PC-3 (cell line): ENCODE results near the gene ABHD11. TPM values are rescaled to one million over a fixed set of nuclear protein-coding genes. Genes with fewer than 3 reads are reported as not detected.

Experiments
- ATAC-seq: fragments of 200-7000 bp; cut with Tn5 transposase; 2 replicates; pipeline ENCODE4 v1.9.1; 2020; ENCODE audit warnings: mild to moderate bottlenecking, moderate library complexity
- BruUV-seq: library from RNA; stranded (reverse); fragments of 400-500 nt; replicated peaks from 2 replicates; lab custom pipeline; 2021; lab: Mats Ljungman, UMichigan
- CTCF ChIA-PET: fragments of 300-600 bp; sonication (Branson Sonifier 250); formaldehyde crosslinking; loops from one replicate; lab custom pipeline; 2022; ENCODE audit warnings: antibody characterized with exemption; lab: Charles Lee
- POLR2A ChIA-PET: fragments of 300-600 bp; sonication (Branson Sonifier 250); formaldehyde crosslinking; loops from one replicate; lab custom pipeline; 2022; ENCODE audit warnings: antibody characterized with exemption; ENCODE audit not compliant: unreplicated experiment; lab: Charles Lee
- DNase-seq: peaks from one replicate; pipeline ENCODE4 v3.0.0-alpha.2; 2015
- H2AFZ ChIP-seq: fragments of 300-600 bp; sonication (generic); 2 replicates; pipeline ENCODE4 v1.6.0; 2016; ENCODE audit warnings: antibody characterized with exemption, low read length
- H3F3A ChIP-seq: fragments of 300-600 bp; sonication (generic); one replicate; pipeline ENCODE4 v1.6.0; 2017; ENCODE audit warnings: antibody characterized with exemption, low read length, control low read depth, mild to moderate bottlenecking; ENCODE audit not compliant: unreplicated experiment
- H3K27ac ChIP-seq: fragments of 300-600 bp; sonication (generic); 2 replicates; pipeline ENCODE4 v1.5.1; 2016; ENCODE audit warnings: mild to moderate bottlenecking, low read length
- H3K27me3 ChIP-seq: fragments of 300-600 bp; sonication (generic); 2 replicates; pipeline ENCODE4 v1.6.1; 2016; ENCODE audit warnings: low read length, mixed read lengths
- H3K36me3 ChIP-seq: fragments of 300-600 bp; sonication (generic); 2 replicates; pipeline ENCODE4 v1.6.1; 2016; ENCODE audit warnings: low read depth, mixed run types, low read length, mixed read lengths
- H3K4me1 ChIP-seq: fragments of 300-600 bp; sonication (generic); 2 replicates; pipeline ENCODE4 v1.5.1; 2016; ENCODE audit warnings: low read length; ENCODE audit not compliant: insufficient read depth
- H3K4me2 ChIP-seq: fragments of 300-600 bp; sonication (generic); 2 replicates; pipeline ENCODE4 v1.6.0; 2016; ENCODE audit warnings: low read length
- H3K4me3 ChIP-seq: fragments of 300-600 bp; sonication (generic); 2 replicates; pipeline ENCODE4 v1.5.1; 2016; ENCODE audit warnings: mild to moderate bottlenecking, low read length, mixed read lengths
- H3K79me2 ChIP-seq: fragments of 300-600 bp; sonication (generic); 2 replicates; pipeline ENCODE4 v1.6.1; 2017; ENCODE audit warnings: low read length, mixed read lengths
- H3K9ac ChIP-seq: fragments of 300-600 bp; sonication (generic); 2 replicates; pipeline ENCODE4 v1.6.0; 2016; ENCODE audit warnings: mild to moderate bottlenecking, low read length
- H3K9me2 ChIP-seq: fragments of 300-600 bp; sonication (generic); replicated peaks from 2 replicates; pipeline ENCODE4 v1.6.1; 2016; ENCODE audit warnings: mixed run types, low read length, mixed read lengths
- H3K9me3 ChIP-seq: fragments of 300-600 bp; sonication (generic); 2 replicates; pipeline ENCODE4 v1.6.1; 2016; ENCODE audit warnings: low read length, mixed read lengths
- H4K20me1 ChIP-seq: fragments of 300-600 bp; sonication (generic); 2 replicates; pipeline ENCODE4 v1.6.1; 2016; ENCODE audit warnings: low read length, mixed read lengths
- CTCF ChIP-seq: fragments of 300-600 bp; sonication (generic); conservative IDR thresholded peaks from 2 replicates; pipeline ENCODE4 v1.5.1; 2017; ENCODE audit warnings: antibody characterized with exemption, low read depth, mild to moderate bottlenecking, low read length
- EZH2 ChIP-seq: fragments of 300-600 bp; sonication (generic); IDR thresholded peaks from one replicate; pipeline ENCODE4 v1.6.1; 2017; ENCODE audit warnings: antibody characterized with exemption, mild to moderate bottlenecking, low read length; ENCODE audit not compliant: unreplicated experiment
- EZH2phosphoT487 ChIP-seq: fragments of 300-600 bp; sonication (generic); IDR thresholded peaks from 2 replicates; pipeline ENCODE4 v1.6.1; 2018; ENCODE audit warnings: mild to moderate bottlenecking, antibody characterized with exemption, low read length, borderline replicate concordance
- intact Hi-C: fragments of 100-400 bp; cut with micrococcal nuclease; formaldehyde crosslinking; loops from 2 replicates; pipeline ENCODE4 v1.9.0; 2023
- total RNA-seq: library from RNA; depleted of rRNA; stranded (reverse); fragments of >200 nt; gene quantifications from 2 replicates; pipeline ENCODE4 v1.2.3, GENCODE V29; 2014

Gene ABHD11
- total RNA-seq, 1 experiment from 2014 or later = 41.4 TPM

- Histone ChIP-seq H3K36me3 (peaks cover 56% of the 10 kb centered on the region), H3F3A (peaks cover 14% of the 10 kb centered on the region), H3K9me2 (no peaks in the 10 kb centered on the region), H3K9me3 (no peaks in the 10 kb centered on the region), H4K20me1 (peaks cover 16% of the 10 kb centered on the region), H3K27me3 (no peaks in the 10 kb centered on the region), H3K27ac (peak overlapping the region; percentile 100), H3K9ac (peak overlapping the region; percentile 95), H2AFZ (no peak overlapping the region), H3K79me2 (peaks cover 31% of the 10 kb centered on the region), H3K4me1 (peaks cover 46% of the 10 kb centered on the region), H3K4me3 (peak overlapping the region; percentile 24; the same call in 1 of the 2 replicates), H3K4me2 (peak overlapping the region; percentile 71)
- ATAC-seq (peak; percentile 52), DNase-seq (peak; percentile 97)
- intact Hi-C loops = loop anchor here (2.0 kb wide), 2 partner anchors 14 to 22 kb away; partner anchors contain the start of genes BUD23, DNAJC30 and STX1A
- CTCF ChIA-PET = interaction anchor here (0.6 to 1.0 kb wide), 6 partner anchors 14 to 137 kb away, joined by 3 to 7 read pairs (median 4); partner anchors contain the start of gene METTL27
- TF ChIP-seq EZH2phosphoT487 = no peak
- TF ChIP-seq CTCF = no peak
- no peak for TF ChIP-seq EZH2
- TSS peak; percentile 5 for BruUV-seq
- POLR2A ChIA-PET = interaction anchor here (0.5 to 3.3 kb wide), 4 partner anchors 11 to 15 kb away, joined by 4 to 90 read pairs (median 24); partner anchors contain the start of gene STX1A
Observed at GRCh38 chr7:73704640-73705550, 33.7 kb downstream of the ABHD11 start.

GRCh38 chr7:73703757-73704639, 34.6 kb downstream of the ABHD11 start:
- H3K9me3 ChIP-seq = no peaks in the 10 kb centered on the region
- peak overlapping the region; percentile 77 for H3K9ac ChIP-seq
- peaks cover 58% of the 10 kb centered on the region for H3K36me3 ChIP-seq
- ChIA-PET CTCF (interaction anchor here (0.6 to 1.0 kb wide), 2 partner anchors 22 to 58 kb away, joined by 5 to 7 read pairs; no protein-coding TSS in a partner anchor), POLR2A (interaction anchor here (0.5 to 1.1 kb wide), 3 partner anchors 12 to 182 kb away, joined by 4 to 7 read pairs (median 5); partner anchors contain the start of gene BAZ1B)
- H3K9me2 ChIP-seq = no peaks in the 10 kb centered on the region
- peaks cover 22% of the 10 kb centered on the region for H3K79me2 ChIP-seq
- TF ChIP-seq EZH2 (no peak), CTCF (no peak), EZH2phosphoT487 (no peak)
- peaks cover 14% of the 10 kb centered on the region for H3F3A ChIP-seq
- H2AFZ ChIP-seq = no peak overlapping the region
- peaks cover 20% of the 10 kb centered on the region for H4K20me1 ChIP-seq
- H3K4me2 ChIP-seq = peak overlapping the region; percentile 40
- intact Hi-C loops = loop anchor here (2.0 kb wide), 2 partner anchors 15 to 21 kb away; partner anchors contain the start of genes BUD23, DNAJC30 and STX1A
- H3K4me3 ChIP-seq = no peak overlapping the region
- BruUV-seq = no TSS peak
- peaks cover 46% of the 10 kb centered on the region for H3K4me1 ChIP-seq
- H3K27ac ChIP-seq = peak overlapping the region; percentile 100
- ATAC-seq (no peak), DNase-seq (no peak)
- no peaks in the 10 kb centered on the region for H3K27me3 ChIP-seq
